HepG2 (cell line): ENCODE data around the gene CD9. TPM values are rescaled to one million over a fixed set of nuclear protein-coding genes. Genes with fewer than 3 reads are reported as not detected.

Experiments
- ATAC-seq: fragments of 200-7000 bp; cut with Tn5 transposase; 3 replicates; pipeline ENCODE4 v1.9.1; 2020; ENCODE audit warnings: mild to moderate bottlenecking, moderate library complexity
- BruUV-seq: library from RNA; stranded (reverse); fragments of 400-500 nt; replicated peaks from 2 replicates; lab custom pipeline; 2021; lab: Mats Ljungman, UMichigan
- CTCF ChIA-PET: fragments of 300-600 bp; formaldehyde crosslinking; extraction: SDS; loops from one replicate; lab custom pipeline; 2021; ENCODE audit warnings: low total read pairs, inconsistent platforms, low intra/inter-chr PET ratio; lab: Yijun Ruan, JAX
- POLR2A ChIA-PET: fragments of 350-600 bp; sonication (Branson Sonifier 250); formaldehyde crosslinking; loops from one replicate; lab custom pipeline; 2020; ENCODE audit warnings: antibody characterized with exemption, inconsistent platforms; lab: Yijun Ruan, JAX
- DNase-seq: peaks from one replicate; pipeline ENCODE4 v3.0.0-alpha.2; 2015; ENCODE audit warnings: low spot score
- FAIRE-seq: peaks from 3 replicates; lab custom pipeline; 2011; peaks lifted over from hg19 to GRCh38; lab: Jason Lieb, UNC
- H2AFZ ChIP-seq: one replicate; pipeline ENCODE4 v1.6.1; 2011; ENCODE audit warnings: low read length, inconsistent platforms
- H3K27ac ChIP-seq: fragments of 300-600 bp; 3 replicates; pipeline ENCODE4 v1.8.0; 2011; ENCODE audit warnings: mixed run types, mild to moderate bottlenecking, mixed read lengths, low read length, inconsistent platforms; ENCODE audit not compliant: insufficient read depth; ENCODE audit errors: extremely low read length
- H3K27me3 ChIP-seq, 2 experiments: fragments of 200-600 bp in 1 of 2; 2 replicates in 1 of 2; 3 replicates in 1 of 2; pipeline versions ENCODE4 v1.6.0 to v1.8.0; 2011; ENCODE audit warnings: low read length in 2 of 2, mild to moderate bottlenecking in 2 of 2, moderate library complexity in 2 of 2, inconsistent platforms in 1 of 2; ENCODE audit not compliant: insufficient read depth in 2 of 2, control insufficient read depth in 1 of 2
- H3K36me3 ChIP-seq, 2 experiments: fragments of 200-600 bp in 1 of 2; replicated peaks in 1 of 2; 2 replicates in 1 of 2; 3 replicates in 1 of 2; pipeline versions ENCODE4 v1.5.1 to v1.8.0; 2011; ENCODE audit warnings: low read length in 2 of 2, inconsistent platforms in 1 of 2; ENCODE audit not compliant: insufficient read depth in 2 of 2, control insufficient read depth in 1 of 2
- H3K4me1 ChIP-seq: 2 replicates; pipeline ENCODE4 v1.5.1; 2012; ENCODE audit warnings: low read length, inconsistent platforms; ENCODE audit not compliant: insufficient read depth
- H3K4me2 ChIP-seq: 2 replicates; pipeline ENCODE4 v1.6.0; 2011; ENCODE audit warnings: low read depth, low read length, inconsistent platforms
- H3K4me3 ChIP-seq, 3 experiments: fragments of 200-600 bp in 1 of 3; sonication (generic), shearing (Covaris generic) in 1 of 3; replicated peaks in 1 of 3; 2 replicates each; pipeline ENCODE4 v1.5.1; 2011 to 2016; ENCODE audit warnings: low read length in 3 of 3, inconsistent platforms in 2 of 3, low read depth in 2 of 3, mild to moderate bottlenecking in 2 of 3, control low read depth in 1 of 3, mixed read lengths in 1 of 3; ENCODE audit not compliant: insufficient read depth in 1 of 3
- H3K79me2 ChIP-seq: one replicate; pipeline ENCODE4 v1.6.1; 2011; ENCODE audit warnings: low read length, inconsistent platforms; ENCODE audit not compliant: insufficient read depth
- H3K9ac ChIP-seq: 2 replicates; pipeline ENCODE4 v1.6.0; 2011; ENCODE audit warnings: mild to moderate bottlenecking, low read depth, low read length, inconsistent platforms; ENCODE audit not compliant: insufficient read depth
- H3K9me3 ChIP-seq: 2 replicates; pipeline ENCODE4 v1.5.1; 2012; ENCODE audit warnings: mild to moderate bottlenecking, low read length
- H4K20me1 ChIP-seq: 2 replicates; pipeline ENCODE4 v1.6.0; 2011; ENCODE audit warnings: inconsistent platforms, mild to moderate bottlenecking, low read length, moderate library complexity; ENCODE audit not compliant: insufficient read depth
- DR1 ChIP-seq: sonication (generic); formaldehyde crosslinking; IDR thresholded peaks from 2 replicates; pipeline ENCODE4 v1.8.0; 2021; ENCODE audit warnings: mild to moderate bottlenecking, missing genetic modification reagents, inconsistent platforms
- FOXM1 ChIP-seq: sonication (generic); formaldehyde crosslinking; IDR thresholded peaks from 2 replicates; pipeline ENCODE4 v1.5.0; 2020; ENCODE audit warnings: missing genetic modification reagents
- MEIS1 ChIP-seq: sonication (generic); formaldehyde crosslinking; IDR thresholded peaks from 2 replicates; pipeline ENCODE4 v1.9.0; 2021; ENCODE audit warnings: mild to moderate bottlenecking, missing genetic modification reagents, moderate library complexity, borderline replicate concordance
- PATZ1 ChIP-seq: sonication (generic); formaldehyde crosslinking; IDR thresholded peaks from 2 replicates; pipeline ENCODE4 v1.4.0; 2020; ENCODE audit warnings: missing genetic modification reagents
- SP1 ChIP-seq, 2 experiments: fragments of 450-650 bp in 1 of 2; sonication (generic) in 1 of 2; formaldehyde crosslinking in 1 of 2; IDR thresholded peaks; 2 replicates each; pipeline versions ENCODE4 v1.4.0 to v1.6.1; 2016 to 2020; ENCODE audit warnings: missing genetic modification reagents in 1 of 2
- SRSF1 ChIP-seq: fragments of 200-400 bp; formaldehyde crosslinking; optimal IDR thresholded peaks from 2 replicates; pipeline ENCODE3; 2017; ENCODE audit warnings: mild to moderate bottlenecking, low read depth, low read length, moderate library complexity
- ZNF362 ChIP-seq: sonication (generic); formaldehyde crosslinking; IDR thresholded peaks from 2 replicates; pipeline ENCODE4 v1.4.0; 2020; ENCODE audit warnings: missing genetic modification reagents, mild to moderate bottlenecking, borderline replicate concordance
- ZNF775 ChIP-seq: sonication (generic); formaldehyde crosslinking; IDR thresholded peaks from 2 replicates; pipeline ENCODE4 v1.4.0; 2020; ENCODE audit warnings: missing genetic modification reagents, mild to moderate bottlenecking, moderate library complexity, borderline replicate concordance
- WGBS: methylation state at CpG from one replicate; pipeline ENCODE4 v1.1.6; 2017; ENCODE audit warnings: low lambda C conversion rate; 5-methylcytosine and 5-hydroxymethylcytosine counted together
- in situ Hi-C: cut with HindIII; loops from 2 replicates; pipeline ENCODE4 v1.10.0; 2017; ENCODE audit warnings: low pct_unique_long_range_greater_than_20kb; ENCODE audit not compliant: extremely low pct_ligation_motif_present
- intact Hi-C: fragments of 100-400 bp; cut with micrococcal nuclease; formaldehyde crosslinking; loops from one replicate; pipeline ENCODE4 v1.10.0; 2022; ENCODE audit not compliant: unreplicated experiment
- polyA plus RNA-seq, 8 experiments: library from polyadenylated mRNA; depleted of rRNA in 3 of 8; stranded (reverse) in 7 of 8; unstranded in 1 of 8; fragments of >200 nt; fragmentation: Illumina TruSeq in 4 of 8; extraction: Trizol in 4 of 8; gene quantifications; 2 replicates each; pipeline versions ENCODE4 v1.2.1 to v1.2.3, GENCODE V29; 2011 to 2016; ENCODE audit warnings: low read depth in 4 of 8, missing spikeins in 1 of 8, mixed read lengths in 1 of 8; ENCODE audit not compliant: insufficient read depth in 1 of 8
- total RNA-seq, 5 experiments: library from RNA; depleted of rRNA; stranded (reverse); fragments of >200 nt; fragmentation: Illumina TruSeq; extraction: Trizol; gene quantifications; 2 replicates each; pipeline ENCODE4 v1.2.3, GENCODE V29; 2016; ENCODE audit warnings: low read depth in 1 of 5

CD9 gene
- total and polyA plus RNA-seq, 2 of the 13 experiments (the other 11 are each of a cell fraction or from before 2014, with no cell fraction given), result 5.8 to 38.3 TPM

DNA sequence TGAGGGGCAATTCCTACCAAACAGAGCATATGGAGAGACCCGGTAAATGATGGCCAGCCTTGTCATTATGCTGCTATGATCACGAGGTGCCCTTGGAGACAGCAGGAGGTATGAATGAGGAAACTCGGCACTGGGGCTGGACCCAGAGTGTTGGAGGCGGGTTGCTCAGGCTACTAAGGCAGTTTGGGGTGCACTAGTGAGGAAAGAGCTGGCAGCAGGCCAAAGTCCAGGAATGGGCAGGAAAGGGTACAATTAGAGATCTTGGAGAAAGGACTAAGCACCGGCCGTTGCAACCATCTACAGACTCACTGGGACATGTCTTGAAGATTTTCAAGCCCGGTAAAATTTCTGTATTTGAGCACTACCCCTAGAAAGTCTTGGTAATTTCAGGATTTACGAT is 54.3 kb downstream of the CD9 start (continued):
- TF ChIP-seq DR1 (CRISPR knock-in tag) (no peak), PATZ1 (CRISPR knock-in tag) (no peak), ZNF775 (no peak), ZNF362 (CRISPR knock-in tag) (no peak), FOXM1 (CRISPR knock-in tag) (no peak), SP1 (IDR thresholded peaks at IDR 0.05) (no peak), SP1 (CRISPR knock-in tag; IDR thresholded peaks at IDR 0.05) (no peak), MEIS1 (CRISPR knock-in tag) (no peak)

DNA sequence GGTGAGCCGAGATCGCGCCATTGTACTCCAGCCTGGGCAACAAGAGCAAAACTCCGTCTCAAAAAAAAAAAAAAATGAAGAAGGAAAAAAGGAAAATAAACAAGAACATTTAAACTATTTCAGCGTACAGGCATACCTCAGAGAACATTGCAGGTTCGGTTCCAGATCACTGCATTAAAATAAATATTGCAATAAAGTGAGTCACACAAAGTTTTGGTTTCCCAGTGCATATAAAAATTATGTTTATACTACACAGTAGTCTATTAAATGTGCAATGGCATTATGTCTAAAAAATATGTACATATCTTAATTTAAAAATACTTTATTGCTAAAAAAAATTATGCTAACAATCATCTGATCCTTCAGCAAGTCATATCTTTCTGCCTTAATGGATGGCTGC is 56.8 kb downstream of the CD9 start:
- no peak for FAIRE-seq
- no peak for TF ChIP-seq SRSF1
- intact Hi-C loops, result no loop called here
- no peaks in the 10 kb centered on the region for H3K9me3 ChIP-seq
- 60% methylated on average over 6 of the region's 6 CpGs for WGBS
- no peaks in the 10 kb centered on the region for H3K79me2 ChIP-seq
- in situ Hi-C loops, result no loop called here
- no peak for DNase-seq
- H3K4me2 ChIP-seq, result no peak overlapping the region
- no TSS peak for BruUV-seq
- H3K27me3 ChIP-seq, result peaks cover 0 to 18% of the 10 kb centered on the region in 2 experiments; a peak in 3 of 5 replicates
- no peaks in the 10 kb centered on the region for H3K4me1 ChIP-seq
- ChIA-PET CTCF (no interaction called here), POLR2A (no interaction called here)
- no peak for ATAC-seq
- H2AFZ ChIP-seq, result no peak overlapping the region
- H3K27ac ChIP-seq, result no peak overlapping the region
- no peaks in the 10 kb centered on the region for H4K20me1 ChIP-seq
- no peak overlapping the region for H3K9ac ChIP-seq
- no peaks in the 10 kb centered on the region for H3K36me3 ChIP-seq
- no peak overlapping the region for H3K4me3 ChIP-seq
